HL-60/S4 (cell line): ENCODE data around the gene FLACC1.

Source experiments
- in situ Hi-C: fragments of 300-500 bp; cut with MboI; formaldehyde crosslinking; loops from 2 replicates; pipeline ENCODE4 v1.14.3; 2022; ENCODE audit warnings: low sequenced_read_pairs

FLACC1 gene

GRCh38 chr2:201357221-201357620 lies at the start of gene FLACC1:
Gene FLACC1 (minus strand): TSS chr2:201357345. CDS start chr2:201351404, 5,941 bp downstream.
- in situ Hi-C loops = loop anchor here (25.0 kb wide), 1 partner anchor 445 kb away; no protein-coding TSS in a partner anchor

GRCh38 chr2:201406077-201406662 lies 49.0 kb upstream of the FLACC1 start:
- in situ Hi-C loops = no loop called here

- in situ Hi-C loops = no loop called here
These were observed 47.6 kb upstream of the FLACC1 start for GRCh38 chr2:201404699-201405280.

GRCh38 chr2:201403880-201404279 lies 46.7 kb upstream of the FLACC1 start:
- in situ Hi-C loops = no loop called here

GRCh38 chr2:201402651-201403562 lies 45.8 kb upstream of the FLACC1 start:
- in situ Hi-C loops = no loop called here

GRCh38 chr2:201401815-201402214 lies 44.7 kb upstream of the FLACC1 start:
- in situ Hi-C loops = no loop called here

GRCh38 chr2:201396595-201396994 lies 39.5 kb upstream of the FLACC1 start:
- in situ Hi-C loops = no loop called here

- in situ Hi-C loops = no loop called here
These were observed 26.0 kb upstream of the FLACC1 start for GRCh38 chr2:201383136-201383535.

GRCh38 chr2:201378496-201379397 lies 21.6 kb upstream of the FLACC1 start:
- in situ Hi-C loops = no loop called here

- in situ Hi-C loops = no loop called here
These were observed 20.1 kb upstream of the FLACC1 start for GRCh38 chr2:201377218-201377617.

GRCh38 chr2:201369775-201370174 lies 12.6 kb upstream of the FLACC1 start:
- in situ Hi-C loops = loop anchor here (25.0 kb wide), 1 partner anchor 457 kb away; no protein-coding TSS in a partner anchor

GRCh38 chr2:201369318-201369717 lies 12.2 kb upstream of the FLACC1 start:
- in situ Hi-C loops = loop anchor here (25.0 kb wide), 1 partner anchor 457 kb away; no protein-coding TSS in a partner anchor

GRCh38 chr2:201366146-201366545 lies 9.0 kb upstream of the FLACC1 start:
- in situ Hi-C loops = loop anchor here (25.0 kb wide), 1 partner anchor 454 kb away; no protein-coding TSS in a partner anchor

- in situ Hi-C loops = loop anchor here (5.0 to 25.0 kb wide), 2 partner anchors 127 to 452 kb away; no protein-coding TSS in a partner anchor
These were observed 6.9 kb upstream of the FLACC1 start for GRCh38 chr2:201363857-201364560.

GRCh38 chr2:201362396-201362795 lies 5.3 kb upstream of the FLACC1 start:
- in situ Hi-C loops = loop anchor here (5.0 to 25.0 kb wide), 2 partner anchors 125 to 450 kb away; no protein-coding TSS in a partner anchor

GRCh38 chr2:201361078-201361733 lies 4.1 kb upstream of the FLACC1 start:
- in situ Hi-C loops = loop anchor here (5.0 to 25.0 kb wide), 2 partner anchors 124 to 449 kb away; no protein-coding TSS in a partner anchor

GRCh38 chr2:201360256-201360655 lies 3.1 kb upstream of the FLACC1 start:
- in situ Hi-C loops = loop anchor here (5.0 to 25.0 kb wide), 2 partner anchors 123 to 448 kb away; no protein-coding TSS in a partner anchor

GRCh38 chr2:201358684-201359083 lies 1.5 kb upstream of the FLACC1 start:
- in situ Hi-C loops = loop anchor here (25.0 kb wide), 1 partner anchor 446 kb away; no protein-coding TSS in a partner anchor

- in situ Hi-C loops = loop anchor here (25.0 kb wide), 1 partner anchor 441 kb away; no protein-coding TSS in a partner anchor
These were observed 4.0 kb downstream of the FLACC1 start for GRCh38 chr2:201353116-201353515.
